Brain microvascular endothelial cell (primary cell): ENCODE results near the gene SPECC1L.

ENCODE experiments used
- DNase-seq: peaks from one replicate; pipeline ENCODE4 v3.0.0-alpha.2; 2020
- H3K27ac ChIP-seq: fragments of 250-450 bp; sonication (Bioruptor Pico); 2 replicates; pipeline ENCODE4 v1.5.1; 2020; ENCODE audit warnings: mild to moderate bottlenecking, moderate library complexity
- H3K27me3 ChIP-seq: fragments of 250-450 bp; sonication (Bioruptor Pico); replicated peaks from 2 replicates; pipeline ENCODE4 v1.5.1; 2020; ENCODE audit warnings: mild to moderate bottlenecking
- H3K36me3 ChIP-seq: fragments of 250-450 bp; sonication (Bioruptor Pico); replicated peaks from 2 replicates; pipeline ENCODE4 v1.5.1; 2020; ENCODE audit warnings: mild to moderate bottlenecking
- H3K4me3 ChIP-seq: 2 replicates; pipeline ENCODE4 v1.5.1; 2011; ENCODE audit warnings: low read depth, mild to moderate bottlenecking, control low read depth, low read length, moderate library complexity
- in situ Hi-C: cut with HindIII; loops from 2 replicates; pipeline ENCODE4 v1.10.0; 2017; ENCODE audit warnings: low sequenced_read_pairs, low pct_ligation_motif_present
- TF ChIP-seq, protein P1 (sequence below): IDR thresholded peaks from 2 replicates; pipeline ENCODE4 v1.5.1; 2011; ENCODE audit warnings: low read depth, mild to moderate bottlenecking, moderate library complexity, low read length, control low read depth, inconsistent platforms; ENCODE audit errors: missing control alignments

The SPECC1L gene

DNA sequence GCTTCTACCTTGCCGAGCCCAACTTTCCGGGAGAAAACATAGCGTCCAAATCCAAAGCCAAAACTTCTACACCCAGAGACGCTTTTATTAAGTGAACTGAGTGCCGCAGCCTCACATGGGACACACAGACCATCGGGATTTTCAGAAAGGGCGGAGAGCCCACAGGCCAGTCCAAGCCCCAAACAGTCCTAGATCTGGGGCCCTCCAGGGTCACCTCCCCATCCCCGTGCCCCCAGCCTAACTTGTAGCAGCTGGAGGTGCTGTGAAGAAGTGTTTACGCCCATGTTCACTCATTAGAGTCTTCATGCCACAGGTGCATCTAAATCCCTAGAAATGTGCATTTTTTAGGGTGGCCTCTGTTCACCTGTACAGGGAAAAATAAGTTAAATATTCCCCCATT is 142.6 kb downstream of the SPECC1L start:
- in situ Hi-C loops: no loop called here
- Histone ChIP-seq H3K27ac (no peak overlapping the region), H3K4me3 (no peak overlapping the region), H3K36me3 (peaks cover 16% of the 10 kb centered on the region), H3K27me3 (no peaks in the 10 kb centered on the region)
- DNase-seq: no peak
- TF ChIP-seq, protein P1, sequence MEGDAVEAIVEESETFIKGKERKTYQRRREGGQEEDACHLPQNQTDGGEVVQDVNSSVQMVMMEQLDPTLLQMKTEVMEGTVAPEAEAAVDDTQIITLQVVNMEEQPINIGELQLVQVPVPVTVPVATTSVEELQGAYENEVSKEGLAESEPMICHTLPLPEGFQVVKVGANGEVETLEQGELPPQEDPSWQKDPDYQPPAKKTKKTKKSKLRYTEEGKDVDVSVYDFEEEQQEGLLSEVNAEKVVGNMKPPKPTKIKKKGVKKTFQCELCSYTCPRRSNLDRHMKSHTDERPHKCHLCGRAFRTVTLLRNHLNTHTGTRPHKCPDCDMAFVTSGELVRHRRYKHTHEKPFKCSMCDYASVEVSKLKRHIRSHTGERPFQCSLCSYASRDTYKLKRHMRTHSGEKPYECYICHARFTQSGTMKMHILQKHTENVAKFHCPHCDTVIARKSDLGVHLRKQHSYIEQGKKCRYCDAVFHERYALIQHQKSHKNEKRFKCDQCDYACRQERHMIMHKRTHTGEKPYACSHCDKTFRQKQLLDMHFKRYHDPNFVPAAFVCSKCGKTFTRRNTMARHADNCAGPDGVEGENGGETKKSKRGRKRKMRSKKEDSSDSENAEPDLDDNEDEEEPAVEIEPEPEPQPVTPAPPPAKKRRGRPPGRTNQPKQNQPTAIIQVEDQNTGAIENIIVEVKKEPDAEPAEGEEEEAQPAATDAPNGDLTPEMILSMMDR: no peak

DNA sequence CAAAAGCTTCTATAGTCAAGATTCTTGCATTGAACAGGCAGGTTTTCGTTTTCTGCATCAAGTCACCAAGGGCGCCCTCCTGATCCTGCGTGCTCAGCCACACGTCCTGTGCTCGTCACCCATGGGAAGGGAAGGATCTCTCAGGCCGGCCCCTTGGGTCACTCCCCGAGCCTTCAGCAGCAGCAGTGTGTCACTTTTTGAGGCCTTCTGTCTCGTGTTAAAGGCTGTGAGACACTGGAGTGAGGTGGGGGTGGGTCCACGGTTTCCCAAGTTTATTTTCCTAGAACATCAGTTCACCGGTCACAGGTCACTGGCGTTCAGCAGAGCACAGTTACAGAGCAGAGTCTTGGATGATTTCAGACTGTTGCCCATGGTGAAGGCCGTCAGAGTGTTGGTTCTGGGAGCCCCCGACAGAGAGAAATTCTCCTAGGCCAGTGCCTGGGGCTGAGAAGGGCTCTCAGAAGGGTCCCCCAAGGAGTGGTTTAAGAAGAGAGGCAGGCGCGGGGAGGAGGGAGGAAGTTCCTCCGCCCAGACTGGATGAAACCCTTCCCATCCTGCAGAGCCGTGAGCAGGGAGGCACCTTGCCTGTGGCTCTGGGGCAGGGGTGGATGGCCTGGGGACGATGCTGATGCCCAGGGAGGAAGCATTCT is 143.2 kb downstream of the SPECC1L start:
- TF ChIP-seq, protein P1: no peak
- Histone ChIP-seq H3K27me3 (no peaks in the 10 kb centered on the region), H3K36me3 (peaks cover 16% of the 10 kb centered on the region), H3K27ac (no peak overlapping the region), H3K4me3 (no peak overlapping the region)
- no peak for DNase-seq
- in situ Hi-C loops: no loop called here

DNA sequence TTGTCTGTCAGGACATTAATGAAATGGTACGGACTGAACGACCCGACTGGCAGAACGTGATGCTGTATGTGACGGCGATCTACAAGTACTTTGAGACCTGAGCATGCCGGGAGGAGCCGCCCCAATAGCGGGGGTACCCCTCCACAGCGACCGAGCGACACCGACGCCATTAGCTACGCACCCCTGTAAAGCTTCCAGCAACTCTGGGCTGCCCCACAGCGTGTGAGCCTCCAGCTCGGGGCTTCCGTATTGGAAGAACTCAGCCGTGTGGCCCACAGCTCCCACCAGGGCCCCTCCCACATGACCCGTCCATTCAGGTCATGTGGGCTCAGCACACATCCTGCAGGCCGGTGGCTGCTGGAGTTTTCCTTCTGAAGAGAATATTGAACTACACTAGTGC is 143.9 kb downstream of the SPECC1L start:
- no peak overlapping the region for H3K4me3 ChIP-seq
- DNase-seq: no peak
- H3K27ac ChIP-seq: no peak overlapping the region
- H3K36me3 ChIP-seq: peaks cover 16% of the 10 kb centered on the region
- no peaks in the 10 kb centered on the region for H3K27me3 ChIP-seq
- TF ChIP-seq, protein P1: no peak
- in situ Hi-C loops: no loop called here

DNA sequence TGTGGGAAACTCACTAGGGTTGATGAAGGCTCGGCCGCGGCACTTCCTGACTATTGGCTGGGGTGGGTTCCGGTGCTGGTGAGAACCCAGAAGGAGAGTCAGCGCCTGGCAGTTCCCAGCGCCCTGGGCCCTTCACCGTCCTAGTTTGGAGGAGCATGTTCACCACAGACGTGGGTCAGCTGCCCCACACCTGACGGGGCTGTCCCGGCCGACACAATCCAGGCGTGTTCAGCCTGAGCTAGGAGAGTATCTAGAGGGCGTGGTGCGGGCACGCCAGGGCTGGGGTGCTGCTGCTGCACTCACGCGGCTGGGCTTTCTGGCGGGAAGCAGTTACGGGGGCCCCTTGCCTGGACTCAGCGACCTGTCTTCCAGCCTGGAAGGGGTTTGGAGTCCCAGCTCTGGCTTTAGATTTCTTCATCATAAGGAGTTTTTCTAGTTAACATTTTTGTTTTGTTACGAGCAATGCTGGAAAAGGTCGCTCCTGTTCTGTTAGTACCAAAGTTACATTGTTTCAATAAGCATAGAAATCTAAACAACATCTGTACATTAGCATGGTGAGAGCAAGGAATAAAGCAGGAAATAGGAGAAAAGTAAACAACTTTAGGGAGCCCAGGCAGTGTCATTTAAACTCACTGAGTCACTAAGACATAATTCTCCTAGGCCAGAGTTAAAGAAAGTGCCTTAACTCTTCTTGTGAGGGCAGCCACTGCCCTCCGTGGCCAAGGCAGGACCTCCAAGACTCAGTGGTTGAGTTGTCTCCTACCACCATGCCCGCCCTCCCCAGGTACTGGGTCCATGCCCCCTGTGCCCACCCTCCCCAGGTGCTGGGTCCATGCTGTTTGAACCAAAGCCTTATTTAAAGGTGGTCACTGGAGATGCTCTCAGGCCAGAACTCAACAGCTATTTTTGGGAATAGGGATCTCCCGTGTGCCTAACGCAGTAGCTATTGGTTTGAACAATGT is 144.6 kb downstream of the SPECC1L start:
- in situ Hi-C loops: no loop called here
- no peak for DNase-seq
- peaks cover 16% of the 10 kb centered on the region for H3K36me3 ChIP-seq
- no peak overlapping the region for H3K4me3 ChIP-seq
- H3K27me3 ChIP-seq: no peaks in the 10 kb centered on the region
- TF ChIP-seq, protein P1: no peak
- H3K27ac ChIP-seq: no peak overlapping the region

DNA sequence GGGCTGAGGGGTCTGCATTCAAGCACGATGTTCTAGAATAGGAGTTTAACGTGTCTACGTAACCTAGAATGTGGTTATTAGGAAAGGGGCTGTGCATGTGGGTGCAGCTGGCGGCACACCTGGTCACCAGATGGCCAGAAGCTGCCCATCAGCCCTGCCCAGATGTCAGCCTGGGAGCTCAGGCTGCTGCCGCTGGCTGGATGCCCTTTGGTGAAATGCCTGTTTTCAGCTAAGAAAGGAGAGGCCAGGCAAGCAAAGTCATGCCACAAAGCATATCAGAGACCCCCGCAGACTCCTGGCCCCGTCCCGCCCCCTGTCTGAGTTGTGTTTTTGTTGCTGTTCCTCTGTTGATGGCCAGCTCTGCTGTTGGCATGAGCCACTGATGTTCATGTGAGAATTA is 145.5 kb downstream of the SPECC1L start:
- Histone ChIP-seq H3K4me3 (no peak overlapping the region), H3K27me3 (no peaks in the 10 kb centered on the region), H3K27ac (no peak overlapping the region), H3K36me3 (peaks cover 16% of the 10 kb centered on the region)
- TF ChIP-seq, protein P1: no peak
- in situ Hi-C loops: no loop called here
- DNase-seq: no peak
